SW480 (cell line): ENCODE results near the gene LDLRAD4.

Experiments used
- DNase-seq: peaks from one replicate; pipeline ENCODE4 v3.0.0-alpha.2; 2016; ENCODE audit warnings: low spot score

LDLRAD4 gene

GRCh38 chr18:13265911-13266217 lies 47.3 kb downstream of the LDLRAD4 start:
- DNase-seq: no peak

DNA sequence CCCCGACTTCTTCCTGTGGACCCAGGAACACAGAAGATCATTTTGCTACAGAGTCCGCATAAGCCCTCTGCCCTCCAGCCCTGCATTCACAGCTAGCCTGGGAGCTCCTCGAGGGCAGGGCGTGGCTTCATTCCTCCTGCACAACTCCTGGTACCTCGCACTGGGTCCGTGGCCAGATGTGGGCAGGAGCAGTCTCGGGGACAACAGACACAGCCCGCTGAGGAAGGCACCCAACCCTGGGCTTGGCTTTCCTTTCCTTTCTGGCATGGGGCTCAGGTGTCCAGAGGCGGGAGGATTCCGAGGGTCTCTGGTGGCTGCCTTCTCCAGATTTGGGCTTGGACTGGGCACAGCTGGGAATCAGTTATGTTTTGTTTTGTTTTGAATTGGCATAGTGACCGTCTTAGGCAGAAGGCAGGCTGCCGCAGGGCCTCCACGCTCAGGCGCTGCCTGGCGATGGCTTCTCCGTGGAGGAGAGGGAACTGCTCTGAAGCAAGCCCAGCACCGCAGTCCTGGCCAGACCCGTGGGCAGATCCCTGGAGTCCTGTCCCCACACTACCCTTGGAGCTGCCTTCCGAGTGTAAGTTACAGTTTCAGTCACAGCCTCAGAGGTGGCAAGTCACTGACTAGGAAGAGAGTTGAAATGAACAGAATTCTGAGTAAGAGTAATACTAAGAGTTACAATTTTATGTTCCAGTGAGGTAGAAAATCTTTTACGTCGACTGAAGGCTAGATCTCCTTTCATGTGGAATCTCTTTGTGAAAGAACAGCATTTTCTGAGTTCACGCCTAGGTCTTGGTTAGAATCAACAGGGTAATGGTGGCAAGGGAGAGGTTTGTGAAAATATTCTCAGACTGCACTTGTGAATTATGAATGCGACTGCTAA lies 47.9 kb downstream of the LDLRAD4 start:
- no peak for DNase-seq

DNA sequence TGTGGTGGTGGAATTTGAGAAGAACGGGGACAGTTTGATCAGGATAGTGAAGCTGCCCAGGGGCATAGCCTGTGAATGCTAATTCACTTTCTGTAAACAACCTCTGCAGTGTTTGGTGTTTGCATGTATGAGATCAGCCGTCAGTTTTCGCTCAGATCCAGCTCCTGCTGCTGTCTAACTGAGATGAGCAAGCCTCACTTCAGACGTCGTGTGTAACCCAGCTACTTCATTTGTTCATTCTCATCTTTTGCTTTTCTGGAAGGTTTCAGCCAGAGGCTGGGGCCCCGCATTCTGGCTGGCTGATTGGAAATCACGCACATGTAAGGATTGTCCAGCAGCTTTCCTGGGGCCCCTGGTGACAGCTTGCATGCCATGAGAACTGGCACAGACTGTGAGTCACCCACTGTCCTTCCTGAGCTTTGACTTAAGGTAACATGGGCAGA lies 48.9 kb downstream of the LDLRAD4 start:
- no peak for DNase-seq

GRCh38 chr18:13268158-13269012 lies 49.8 kb downstream of the LDLRAD4 start:
- no peak for DNase-seq

- no peak for DNase-seq
These were observed 50.4 kb downstream of the LDLRAD4 start for GRCh38 chr18:13269013-13269280.

- DNase-seq: no peak
These were observed 51.0 kb downstream of the LDLRAD4 start for GRCh38 chr18:13269521-13270011.

GRCh38 chr18:13270279-13270855 lies 51.8 kb downstream of the LDLRAD4 start:
- DNase-seq: no peak

DNA sequence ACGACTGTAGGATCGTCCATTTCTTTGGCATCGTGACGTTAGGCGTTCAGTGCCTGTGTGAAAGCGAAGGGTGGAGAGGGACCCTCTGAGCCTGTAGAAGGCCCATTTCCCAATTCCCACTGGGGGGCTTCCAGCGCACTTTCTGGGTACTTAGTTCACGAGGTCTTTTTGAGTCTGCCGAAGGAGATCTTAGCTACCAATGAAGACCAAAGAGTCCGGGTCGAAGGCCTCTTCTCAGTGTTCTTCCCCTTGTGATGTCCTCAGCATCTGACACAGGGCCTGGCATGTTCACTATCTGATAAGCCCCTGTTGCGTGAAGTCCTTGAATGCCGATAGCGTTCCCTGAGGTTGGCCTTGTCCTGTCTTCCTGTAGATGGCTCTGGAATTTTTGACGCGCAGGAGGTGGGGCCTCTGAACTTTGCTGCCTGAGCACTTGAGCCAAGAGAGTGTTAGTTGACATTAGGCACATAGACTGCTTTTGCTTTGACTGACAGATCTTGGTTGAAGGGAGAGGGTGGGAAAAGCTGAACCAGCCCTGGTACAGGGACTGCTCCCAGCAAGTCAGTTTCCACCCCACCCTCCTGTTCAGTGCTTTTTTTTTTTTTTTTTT lies 52.8 kb downstream of the LDLRAD4 start:
- no peak for DNase-seq

DNA sequence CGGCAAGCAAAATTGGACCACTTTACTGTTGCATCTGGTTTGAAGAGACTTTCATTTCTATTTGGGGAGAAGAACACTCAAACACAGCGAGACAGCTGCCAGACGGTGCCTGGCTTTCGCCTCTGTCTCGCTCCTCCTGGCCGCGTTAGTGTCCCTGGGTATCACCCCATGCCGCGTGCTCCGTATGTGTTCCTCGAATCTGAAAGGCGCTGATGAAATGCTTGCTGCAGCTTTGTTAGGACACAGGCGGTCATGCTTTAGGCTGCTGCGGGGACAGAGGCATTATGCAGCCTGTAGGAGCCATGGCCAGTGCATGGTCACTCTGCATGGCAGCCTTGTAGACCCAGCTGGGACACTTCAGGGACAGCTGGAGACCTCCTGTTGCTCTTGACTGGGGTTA lies 53.9 kb downstream of the LDLRAD4 start:
- DNase-seq: no peak

GRCh38 chr18:13273800-13274199 lies 55.2 kb downstream of the LDLRAD4 start:
- DNase-seq: no peak

GRCh38 chr18:13275075-13275474 lies 56.5 kb downstream of the LDLRAD4 start:
- no peak for DNase-seq

GRCh38 chr18:13276530-13277520 lies 58.3 kb downstream of the LDLRAD4 start:
- DNase-seq: no peak

DNA sequence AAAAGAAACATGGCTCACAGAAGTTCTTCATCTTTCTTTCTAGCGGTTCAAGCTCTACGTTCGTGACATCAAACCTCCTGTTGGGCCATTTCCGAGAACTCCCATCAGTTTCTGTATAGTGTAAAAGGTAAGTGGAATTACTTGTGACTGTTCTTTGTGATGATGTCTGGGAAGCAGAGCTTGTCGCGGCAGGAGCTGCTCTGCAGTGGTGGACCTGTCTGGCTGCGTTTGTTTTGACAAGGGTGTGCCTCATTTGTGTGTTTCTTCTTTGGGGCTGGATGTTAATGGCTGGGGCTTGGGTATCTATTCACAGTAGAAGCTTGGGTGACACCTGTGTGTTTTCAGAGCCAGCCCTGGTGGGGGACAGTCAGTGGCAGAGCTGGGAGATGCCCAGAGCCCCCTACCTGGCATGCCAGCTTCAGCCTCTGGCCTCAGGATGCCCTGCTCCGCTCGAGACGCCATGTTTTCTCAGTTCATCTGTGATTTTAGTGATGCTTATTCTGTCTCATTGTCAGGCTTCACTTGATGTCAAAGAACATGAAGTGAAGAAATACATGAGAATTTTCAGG lies 59.6 kb downstream of the LDLRAD4 start:
- no peak for DNase-seq

DNA sequence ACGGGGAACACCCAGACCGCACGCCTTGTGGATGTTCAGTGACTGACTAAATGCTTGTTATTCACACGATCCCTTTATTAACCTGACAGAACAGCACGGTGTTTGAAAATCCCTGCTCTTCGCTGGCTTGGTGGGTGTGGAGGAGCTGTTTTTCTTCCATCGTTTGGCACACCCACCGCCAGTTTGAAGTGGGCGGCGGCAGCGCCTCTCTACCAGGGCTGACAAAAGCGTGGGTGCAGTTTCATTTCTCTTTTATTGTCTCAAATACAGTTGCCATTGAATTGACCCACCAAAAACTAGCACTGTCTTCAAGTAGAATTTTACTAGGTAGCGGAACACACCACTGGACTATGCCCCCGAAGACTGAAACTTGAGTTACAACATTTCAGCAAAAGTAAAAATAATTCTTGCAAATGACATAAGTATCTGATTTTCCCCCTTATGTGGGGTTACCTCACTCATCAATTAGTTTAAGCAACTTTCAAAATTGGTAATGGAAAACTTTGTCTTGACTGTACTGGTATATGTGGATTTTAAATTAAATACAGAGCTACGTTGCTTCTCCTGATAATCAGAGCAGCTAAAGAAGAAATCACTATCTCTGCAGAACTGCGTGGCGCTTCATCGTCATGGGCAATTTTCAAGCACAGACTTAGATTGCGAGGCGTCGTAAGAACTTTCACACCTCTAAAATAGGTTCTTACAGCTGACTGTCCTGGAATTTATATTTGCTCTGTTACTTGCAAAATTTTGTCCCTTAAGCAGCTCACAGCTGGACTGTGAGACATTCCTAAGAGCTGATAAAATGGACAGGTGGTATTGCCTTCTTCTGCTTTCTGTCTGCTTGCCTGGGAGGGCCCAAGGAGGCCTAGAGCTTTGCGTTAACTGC lies 60.9 kb downstream of the LDLRAD4 start:
- no peak for DNase-seq

- DNase-seq: peak; percentile 5
These were observed 61.7 kb downstream of the LDLRAD4 start for GRCh38 chr18:13280070-13280795.

DNA sequence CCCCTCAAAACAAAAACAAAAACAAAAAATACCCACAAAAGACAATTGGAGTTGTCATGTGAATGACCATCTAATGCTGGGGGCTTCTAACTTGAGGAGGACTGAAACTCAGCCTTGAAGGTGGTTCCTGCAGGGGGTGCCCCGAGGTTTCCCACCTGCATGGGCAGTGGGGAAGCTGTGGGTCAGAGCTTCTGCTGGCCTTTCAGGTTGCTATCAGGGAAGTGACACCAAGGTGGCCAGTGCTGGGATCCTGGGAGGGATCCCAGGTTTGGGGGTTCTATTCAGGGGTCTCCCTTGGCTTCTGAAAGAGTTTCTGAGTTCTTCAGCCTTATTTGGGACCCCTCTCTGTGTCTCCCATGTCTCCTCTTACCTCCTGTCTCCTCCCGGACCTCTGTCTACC lies 62.8 kb downstream of the LDLRAD4 start:
- no peak for DNase-seq

DNA sequence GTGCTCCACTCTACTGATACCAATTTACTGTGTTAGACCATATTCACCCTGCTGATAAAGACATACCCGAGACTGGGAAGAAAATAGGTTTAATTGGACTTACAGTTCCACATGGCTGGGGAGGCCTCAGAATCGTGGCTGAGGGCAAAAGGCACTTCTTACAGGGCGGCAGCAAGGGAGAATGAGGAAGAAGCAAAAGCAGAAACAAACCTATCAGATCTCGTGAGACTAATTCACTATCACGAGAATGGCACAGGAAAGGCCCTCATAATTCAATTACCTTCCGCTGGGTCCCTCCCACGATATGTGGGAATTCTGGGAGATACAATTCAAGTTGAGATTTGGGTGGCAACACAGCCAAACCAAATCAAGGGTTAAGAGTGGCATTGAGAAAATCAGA lies 65.2 kb downstream of the LDLRAD4 start:
- DNase-seq: no peak

- DNase-seq: no peak
These were observed 65.9 kb downstream of the LDLRAD4 start for GRCh38 chr18:13284330-13285027.

DNA sequence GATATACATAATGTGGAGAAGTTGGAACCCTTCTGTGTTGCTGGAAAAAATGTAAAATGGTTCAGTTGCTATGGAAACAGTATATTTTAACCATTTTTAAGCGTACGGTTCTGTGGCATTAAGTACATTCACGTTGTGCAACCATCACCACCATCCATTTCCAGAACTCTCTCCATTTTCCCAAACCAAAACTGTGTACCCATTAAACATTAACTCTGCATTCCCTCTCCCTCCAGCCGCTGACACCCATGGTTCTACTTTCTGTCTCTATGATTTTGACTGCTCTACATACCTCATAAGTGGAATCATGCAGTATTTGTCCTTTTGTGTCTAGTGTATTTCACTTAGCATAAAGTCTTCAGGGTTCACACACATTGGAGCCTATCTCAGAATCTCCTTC lies 67.3 kb downstream of the LDLRAD4 start:
- DNase-seq: no peak
